Measurements from ENCODE around the gene RNF227.
"Not testable (repeated sequence)": the region's sequence is repeated elsewhere in the genome, so short reads cannot be mapped to it uniquely, and the experiment has no call there.

Gene RNF227

DNA sequence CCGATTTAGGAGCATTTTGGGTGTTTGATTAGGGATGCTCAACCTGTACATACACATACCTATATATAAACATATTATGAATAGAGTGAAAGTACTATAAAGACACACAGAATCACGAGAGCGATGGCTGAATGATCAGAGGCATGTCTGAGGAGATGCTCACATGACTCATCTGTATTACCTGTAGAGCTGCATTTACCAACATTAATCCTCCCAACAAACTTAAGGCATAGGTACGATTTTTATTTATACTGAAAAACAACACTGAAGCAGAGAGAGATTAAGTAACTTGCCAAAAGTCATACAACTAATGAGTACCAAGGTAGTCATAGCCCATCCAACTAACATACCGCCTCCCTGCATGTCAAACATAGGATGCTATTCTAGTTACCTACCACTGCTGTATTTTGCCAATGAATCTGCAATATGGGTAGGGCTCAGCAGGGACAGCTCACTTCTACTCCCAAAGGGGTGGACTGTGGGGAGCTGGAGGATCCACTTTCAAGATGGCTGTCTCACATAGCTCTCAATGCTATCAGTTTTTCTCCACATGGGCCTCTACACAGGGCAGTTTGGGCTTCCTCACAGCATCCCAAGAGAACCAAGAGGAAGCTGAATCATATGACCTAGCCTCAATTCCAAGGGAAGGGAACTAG lies 51.0 kb downstream of the RNF227 start:
- no peak for FAIRE-seq
- no peak for DNase-seq (ENCODE audit: low spot score)

- FAIRE-seq; DNase-seq (ENCODE audit: low spot score): not testable (repeated sequence)
These were observed 51.7 kb downstream of the RNF227 start for GRCh38 chr17:7864384-7864783.
